GM12874 (cell line): ENCODE data around the gene PTDSS2.

Experiments used
- TF ChIP-seq, protein P1 (sequence below): IDR thresholded peaks from 2 replicates; pipeline ENCODE4 v1.5.1; 2011; ENCODE audit warnings: low read depth, mild to moderate bottlenecking, control low read depth, low read length, moderate library complexity; ENCODE audit not compliant: insufficient read depth

PTDSS2 gene

DNA sequence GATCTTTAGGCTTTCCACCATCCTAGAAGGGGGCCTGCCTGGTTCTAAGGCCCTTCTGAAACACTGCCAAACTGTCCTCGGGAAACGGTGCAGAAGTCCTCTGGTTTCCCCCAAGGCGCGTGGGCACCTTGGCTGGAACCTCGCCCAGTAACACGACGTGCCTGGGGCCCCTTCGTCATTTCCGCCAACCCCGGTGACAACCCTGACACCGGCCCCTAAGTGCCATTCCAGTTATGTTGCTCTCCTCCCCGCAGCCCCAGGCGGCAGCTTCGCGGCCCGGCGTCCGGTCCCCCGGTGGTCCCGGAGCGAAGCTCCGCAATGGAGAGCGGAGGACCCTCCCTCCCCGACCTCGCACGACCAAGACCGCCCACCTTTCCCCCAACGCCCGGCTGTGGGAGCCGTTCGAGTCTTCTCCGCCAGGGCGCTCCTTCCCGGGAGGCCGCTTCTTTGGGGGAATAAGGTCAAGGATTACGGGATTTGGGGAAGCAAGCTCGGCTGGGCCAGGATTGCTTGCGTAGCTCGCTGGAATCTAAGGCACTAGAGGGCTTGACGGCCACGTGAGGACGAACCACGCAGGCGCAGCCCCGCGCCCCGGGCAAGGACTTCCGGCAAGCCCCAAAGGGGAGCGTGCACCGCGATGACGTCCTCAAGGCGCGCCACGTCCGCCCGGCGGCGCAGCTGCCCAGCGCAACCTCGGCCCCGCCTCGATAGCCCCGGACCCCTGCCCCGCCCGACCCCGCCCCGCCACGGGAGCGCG, 56.3 kb downstream of the PTDSS2 start:
- TF ChIP-seq, protein P1, sequence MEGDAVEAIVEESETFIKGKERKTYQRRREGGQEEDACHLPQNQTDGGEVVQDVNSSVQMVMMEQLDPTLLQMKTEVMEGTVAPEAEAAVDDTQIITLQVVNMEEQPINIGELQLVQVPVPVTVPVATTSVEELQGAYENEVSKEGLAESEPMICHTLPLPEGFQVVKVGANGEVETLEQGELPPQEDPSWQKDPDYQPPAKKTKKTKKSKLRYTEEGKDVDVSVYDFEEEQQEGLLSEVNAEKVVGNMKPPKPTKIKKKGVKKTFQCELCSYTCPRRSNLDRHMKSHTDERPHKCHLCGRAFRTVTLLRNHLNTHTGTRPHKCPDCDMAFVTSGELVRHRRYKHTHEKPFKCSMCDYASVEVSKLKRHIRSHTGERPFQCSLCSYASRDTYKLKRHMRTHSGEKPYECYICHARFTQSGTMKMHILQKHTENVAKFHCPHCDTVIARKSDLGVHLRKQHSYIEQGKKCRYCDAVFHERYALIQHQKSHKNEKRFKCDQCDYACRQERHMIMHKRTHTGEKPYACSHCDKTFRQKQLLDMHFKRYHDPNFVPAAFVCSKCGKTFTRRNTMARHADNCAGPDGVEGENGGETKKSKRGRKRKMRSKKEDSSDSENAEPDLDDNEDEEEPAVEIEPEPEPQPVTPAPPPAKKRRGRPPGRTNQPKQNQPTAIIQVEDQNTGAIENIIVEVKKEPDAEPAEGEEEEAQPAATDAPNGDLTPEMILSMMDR, result no peak

DNA sequence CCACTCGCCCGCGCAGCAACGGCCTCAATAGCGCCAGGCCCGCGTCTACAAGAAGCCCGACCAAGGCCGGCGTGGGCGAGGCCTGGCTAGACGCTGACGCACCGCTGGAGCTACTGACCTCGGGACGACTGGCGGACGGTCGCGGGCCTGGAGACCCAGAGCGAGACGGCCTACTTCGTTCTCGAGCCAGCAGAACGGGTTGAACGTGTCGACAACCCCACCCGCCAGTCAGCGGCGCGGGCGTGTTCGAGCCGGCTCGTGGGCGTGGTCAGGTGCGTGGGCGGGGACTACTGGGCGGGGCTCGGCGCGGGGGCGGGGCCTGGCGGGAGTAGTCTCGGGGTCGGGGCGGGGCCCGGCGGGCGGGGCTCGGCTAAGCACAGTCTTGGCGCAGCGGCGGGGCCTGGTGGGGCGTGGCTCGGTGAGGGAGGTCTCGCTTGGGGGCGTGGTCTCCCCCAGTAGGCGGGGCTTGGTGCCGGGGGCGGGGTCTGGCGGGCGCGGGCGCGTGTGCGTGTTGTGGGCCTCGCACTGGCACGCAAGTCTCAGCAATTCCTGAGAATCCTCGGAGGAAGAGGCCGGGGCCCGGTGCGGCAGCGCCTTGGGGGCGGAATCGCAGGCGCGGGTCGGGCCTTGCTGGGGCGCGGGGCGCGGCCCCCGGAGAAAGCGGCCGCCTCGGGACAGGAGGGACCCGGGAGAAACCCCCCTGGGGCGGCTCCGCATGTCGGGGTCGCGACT, 57.1 kb downstream of the PTDSS2 start, which contains the start of gene RNH1:
TSS of gene RNH1 (minus strand) at position 248 of the 732 bp plus-strand sequence. CDS start 5,080 bp downstream, outside the sequence.
- TF ChIP-seq, protein P1, result no peak

DNA sequence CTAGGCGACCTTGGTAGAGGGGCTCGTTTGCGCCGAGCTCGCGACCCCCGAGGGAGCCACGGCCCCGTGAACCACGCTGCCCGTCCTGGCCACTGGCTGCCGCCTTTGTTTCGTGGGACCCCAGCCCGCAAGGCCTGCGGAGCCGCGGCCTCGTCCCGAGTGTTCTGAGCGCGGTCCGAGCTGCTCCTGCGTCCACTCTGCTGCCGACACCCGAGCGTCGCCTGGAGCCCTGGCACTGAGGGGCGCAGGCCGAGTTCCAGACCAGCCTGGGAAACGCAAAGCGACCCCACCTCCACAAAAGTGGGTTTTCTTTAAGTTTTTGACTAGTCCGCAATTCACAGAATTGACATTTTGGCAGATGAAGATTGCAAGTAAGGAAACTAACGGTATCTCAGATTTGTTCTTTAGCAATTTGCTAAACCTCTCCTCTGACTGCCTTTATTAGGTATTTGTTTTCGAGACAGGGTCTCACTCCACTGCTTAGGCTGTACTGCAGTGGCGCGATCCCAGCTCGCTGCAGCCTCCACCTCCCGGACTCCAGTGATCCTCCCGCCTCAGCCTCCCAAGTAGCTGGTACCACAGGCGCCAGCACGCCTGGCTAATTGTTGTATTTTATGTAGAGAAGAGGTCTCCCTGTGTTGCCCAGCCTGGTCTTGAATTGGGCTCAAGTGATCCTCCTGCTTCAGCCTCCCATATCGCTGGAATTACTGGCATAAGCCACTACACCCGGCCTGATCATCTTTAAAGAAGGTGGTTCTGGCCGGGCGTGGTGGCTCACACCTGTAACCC, 57.8 kb downstream of the PTDSS2 start:
- TF ChIP-seq, protein P1, result no peak

DNA sequence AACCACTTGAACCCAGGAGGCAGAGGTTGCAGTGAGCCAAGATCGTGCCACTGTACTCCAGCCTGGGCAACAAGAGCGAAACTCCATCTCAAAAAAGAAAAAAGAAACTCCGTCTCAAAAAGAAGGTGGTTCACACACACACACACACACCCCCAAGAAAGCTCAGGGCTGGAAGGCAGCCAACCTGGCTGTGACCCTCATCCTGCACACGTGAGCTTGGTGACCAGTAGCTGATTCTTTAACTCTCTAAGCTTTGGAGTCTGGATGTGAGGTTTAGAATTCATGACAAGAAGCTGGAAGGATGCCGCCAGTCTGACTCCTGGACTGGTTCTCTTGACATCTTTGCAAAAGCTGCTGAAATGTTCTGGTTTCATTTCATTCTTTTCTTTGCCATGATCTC, 58.9 kb downstream of the PTDSS2 start:
- TF ChIP-seq, protein P1, result no peak

DNA sequence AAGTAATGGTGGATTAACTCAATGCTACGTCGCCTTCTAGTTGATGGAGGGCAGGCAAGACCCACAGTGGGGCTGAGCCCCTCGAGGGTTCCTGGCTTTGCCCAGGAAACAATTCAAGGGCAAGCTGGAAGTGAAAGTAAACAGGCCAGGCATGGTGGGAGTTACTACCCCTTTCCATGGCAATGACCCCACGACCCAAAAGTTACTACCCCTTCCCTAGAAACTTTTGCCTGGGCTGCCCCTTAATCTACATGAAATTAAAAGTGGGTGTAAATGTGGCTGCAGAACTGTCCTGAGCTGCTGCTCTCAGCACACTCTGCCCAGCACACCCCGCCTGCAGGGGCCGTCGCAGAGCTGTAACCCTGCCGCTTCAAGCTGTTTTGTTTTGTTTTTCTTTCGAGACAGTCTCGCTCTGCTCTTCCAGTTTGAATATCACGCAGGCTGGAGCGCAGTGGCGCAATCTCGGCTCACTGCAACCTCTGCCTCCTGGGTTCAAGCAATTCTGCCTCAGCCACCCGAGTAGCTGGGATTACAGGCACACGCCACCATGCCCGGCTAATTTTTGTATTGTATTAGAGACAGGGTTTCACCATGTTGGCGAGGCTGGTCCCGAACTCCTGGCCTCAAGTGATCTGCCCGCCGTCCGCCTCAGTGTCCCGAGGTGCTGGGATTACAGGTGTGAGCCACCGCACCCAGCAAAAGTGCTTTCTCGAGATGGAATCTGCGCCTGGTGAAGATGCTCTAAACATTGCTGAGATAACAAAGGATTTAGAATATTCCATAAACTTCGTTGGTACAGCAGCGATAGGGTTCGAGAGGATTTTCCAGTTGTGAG, 62.9 kb downstream of the PTDSS2 start:
- TF ChIP-seq, protein P1, result no peak

DNA sequence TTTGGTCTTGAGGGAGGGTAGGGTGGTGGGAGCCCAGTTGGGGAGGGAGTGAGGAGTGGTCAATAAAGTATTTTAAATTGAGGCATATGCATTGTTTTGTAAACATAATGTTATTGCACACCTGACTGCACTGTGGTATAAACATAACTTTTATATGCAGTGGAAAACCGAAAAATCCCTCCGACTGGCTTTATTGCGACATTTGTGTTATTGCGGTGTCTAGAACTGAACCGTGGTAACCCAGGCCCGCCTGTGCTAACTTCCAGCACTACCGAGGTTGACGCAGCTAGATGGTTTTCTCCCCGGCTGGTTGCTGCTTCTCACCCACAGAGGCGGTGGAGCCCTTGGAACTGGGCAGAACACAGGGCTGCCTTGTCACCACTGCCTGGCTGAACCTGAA, 64.5 kb downstream of the PTDSS2 start:
- TF ChIP-seq, protein P1, result no peak
